Cardiac septum (tissue), 1 donor: ENCODE results near the gene SLTM. TPM values are rescaled to one million over a fixed set of nuclear protein-coding genes. Genes with fewer than 3 reads are reported as not detected.
"Not testable (repeated sequence)": the region's sequence is repeated elsewhere in the genome, so short reads cannot be mapped to it uniquely, and the experiment has no call there.

Experiments used
- DNase-seq: peaks from one replicate; pipeline ENCODE4 v3.0.0-alpha.2; 2020; ENCODE audit warnings: low spot score
- intact Hi-C: fragments of 100-400 bp; cut with DNase I; formaldehyde crosslinking; loops from one replicate; pipeline ENCODE4 v1.14.0; 2022
- total RNA-seq: library from RNA; stranded (reverse); fragmentation: NEBNext Ultra II Directional; extraction: Animal tissue kit (Norgen Biotek cat#: 25700); gene quantifications from one replicate; pipeline ENCODE4 v1.2.1, GENCODE V29; 2021
- donor health status: DM: no; HTN: no; CAD: no.

SLTM gene
- total RNA-seq, 1 donor from 2014 or later = 60.9 TPM

DNA sequence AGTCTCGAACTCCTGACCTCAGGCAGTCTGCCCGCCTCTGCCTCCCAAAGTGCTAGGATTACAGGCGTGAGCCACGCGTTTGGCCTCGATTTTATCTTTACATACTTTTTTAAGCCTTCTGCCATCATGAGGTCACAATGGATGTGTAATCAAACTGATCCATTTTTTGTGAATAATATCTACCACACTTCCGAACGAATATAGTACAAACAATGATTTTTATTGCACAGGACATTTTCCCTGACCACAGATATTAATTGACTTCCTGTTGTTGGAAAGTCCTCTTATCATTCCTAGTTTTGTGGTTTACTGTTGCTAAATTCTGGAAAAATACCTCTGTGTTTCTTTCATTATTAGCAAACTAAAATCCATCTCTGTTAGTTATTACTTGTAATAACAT lies 93.4 kb downstream of the SLTM start:
- intact Hi-C loops = no loop called here
- no peak for DNase-seq

DNA sequence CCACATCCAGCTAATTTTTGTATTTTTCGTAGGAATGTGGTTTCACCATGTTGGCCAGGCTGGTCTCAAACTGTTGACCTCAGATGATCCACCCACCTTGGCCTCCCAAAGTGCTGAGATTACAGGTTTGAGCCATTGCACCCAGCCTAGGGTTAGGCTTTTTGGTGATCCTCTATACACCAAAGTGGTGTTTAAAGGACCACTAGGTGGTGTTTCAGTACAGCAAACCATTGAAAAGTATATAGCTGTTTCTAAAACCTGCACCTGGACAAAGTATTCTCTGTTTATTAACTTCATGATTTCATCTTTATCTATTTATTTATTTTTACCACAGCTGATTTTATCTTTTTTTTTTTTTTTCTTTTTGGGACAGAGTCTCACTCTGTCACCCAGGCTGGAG lies 94.0 kb downstream of the SLTM start:
- intact Hi-C loops = no loop called here
- DNase-seq = no peak

GRCh38 chr15:58833681-58834426 lies 99.6 kb downstream of the SLTM start:
- DNase-seq, intact Hi-C loops: not testable (repeated sequence)

- no peak for DNase-seq
- intact Hi-C loops = no loop called here
Measured at GRCh38 chr15:58830556-58830955, 102.9 kb downstream of the SLTM start.

Other genes with a start within 250 kb of the SLTM start
- gene ADAM10, start 184.0 kb downstream of the SLTM start, total RNA-seq = 85.9 TPM
- 33.4 TPM for gene MINDY2, start 162.4 kb downstream of the SLTM start, total RNA-seq
- 25.9 TPM for gene RNF111, start 54.0 kb upstream of the SLTM start, total RNA-seq
- gene CCNB2, start 171.5 kb upstream of the SLTM start, total RNA-seq = 0.40 TPM